IPS-18a (cell line): ENCODE data around the gene CADM3.

Experiments
- H3K27ac ChIP-seq: one replicate; pipeline ENCODE4 v1.5.1; 2013; ENCODE audit warnings: low read length
- H3K27me3 ChIP-seq: one replicate; pipeline ENCODE4 v1.6.1; 2013; ENCODE audit warnings: mild to moderate bottlenecking, low read length; ENCODE audit not compliant: control insufficient read depth, insufficient read depth
- H3K36me3 ChIP-seq: one replicate; pipeline ENCODE4 v1.6.1; 2013; ENCODE audit warnings: low read depth, low read length; ENCODE audit not compliant: control insufficient read depth
- H3K4me1 ChIP-seq: one replicate; pipeline ENCODE4 v1.6.1; 2013; ENCODE audit warnings: low read depth, low read length; ENCODE audit not compliant: control insufficient read depth
- H3K4me3 ChIP-seq: one replicate; pipeline ENCODE4 v1.5.1; 2013; ENCODE audit warnings: low read length
- H3K9ac ChIP-seq: one replicate; pipeline ENCODE4 v1.6.1; 2013; ENCODE audit warnings: mild to moderate bottlenecking, low read length, moderate library complexity
- H3K9me3 ChIP-seq: one replicate; pipeline ENCODE4 v1.6.1; 2013; ENCODE audit warnings: low read depth, low read length; ENCODE audit not compliant: control insufficient read depth

Gene CADM3

DNA sequence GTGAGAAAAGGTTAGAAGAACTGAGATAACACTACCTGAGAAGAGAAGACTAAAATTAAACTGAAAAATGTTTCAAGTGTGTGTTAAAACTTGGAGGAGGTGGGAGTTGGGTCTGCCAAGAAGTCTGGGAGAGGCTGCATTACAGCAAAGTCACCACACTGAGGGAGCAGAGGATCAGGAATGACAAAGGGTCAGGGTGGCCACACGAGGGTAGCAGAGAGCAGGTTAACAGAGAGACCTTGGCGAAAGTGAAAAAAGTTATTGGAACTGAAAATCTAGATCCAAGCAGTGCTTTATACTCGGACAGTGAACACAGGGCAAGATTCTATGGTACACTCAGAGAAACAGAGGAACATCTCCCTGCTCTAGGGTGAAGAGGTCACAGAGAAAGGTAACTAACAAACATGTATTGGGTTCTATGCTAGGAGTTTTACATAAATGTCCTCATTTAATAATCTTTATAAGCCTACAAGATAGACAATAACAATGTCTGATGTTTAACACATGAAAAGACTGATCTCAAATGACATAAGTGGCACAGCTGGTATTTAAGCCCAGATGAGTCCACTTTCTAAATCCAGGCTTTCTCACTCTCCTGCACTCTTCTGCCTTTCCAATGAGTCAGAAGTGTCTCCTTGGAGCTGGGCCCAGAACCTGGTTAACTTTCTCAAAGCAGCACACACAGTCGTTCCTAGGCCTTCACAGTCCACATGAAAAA is 10.3 kb upstream of the CADM3 start:
- H3K4me3 ChIP-seq = no peak overlapping the region
- no peaks in the 10 kb centered on the region for H3K9me3 ChIP-seq
- H3K27me3 ChIP-seq = no peaks in the 10 kb centered on the region
- H3K27ac ChIP-seq = no peak overlapping the region
- H3K36me3 ChIP-seq = no peaks in the 10 kb centered on the region
- H3K9ac ChIP-seq = no peak overlapping the region
- no peaks in the 10 kb centered on the region for H3K4me1 ChIP-seq

DNA sequence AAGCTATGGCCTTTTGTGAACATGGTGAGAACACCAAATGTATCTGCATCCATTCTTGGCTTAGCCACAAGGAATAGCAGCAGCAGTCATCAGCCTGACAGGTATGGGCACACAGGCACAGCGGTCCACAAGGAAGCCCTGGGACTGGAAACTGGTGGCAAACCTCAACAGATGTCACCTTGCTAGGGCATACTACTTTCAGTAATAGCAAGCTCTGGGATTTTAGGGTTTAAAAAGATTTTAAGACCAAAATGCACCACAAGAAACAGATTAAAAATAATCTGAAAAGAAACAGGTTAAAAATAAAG is 9.7 kb upstream of the CADM3 start:
- Histone ChIP-seq H3K4me1 (no peaks in the 10 kb centered on the region), H3K9me3 (no peaks in the 10 kb centered on the region), H3K36me3 (no peaks in the 10 kb centered on the region), H3K27ac (no peak overlapping the region), H3K4me3 (no peak overlapping the region), H3K9ac (no peak overlapping the region), H3K27me3 (no peaks in the 10 kb centered on the region)

DNA sequence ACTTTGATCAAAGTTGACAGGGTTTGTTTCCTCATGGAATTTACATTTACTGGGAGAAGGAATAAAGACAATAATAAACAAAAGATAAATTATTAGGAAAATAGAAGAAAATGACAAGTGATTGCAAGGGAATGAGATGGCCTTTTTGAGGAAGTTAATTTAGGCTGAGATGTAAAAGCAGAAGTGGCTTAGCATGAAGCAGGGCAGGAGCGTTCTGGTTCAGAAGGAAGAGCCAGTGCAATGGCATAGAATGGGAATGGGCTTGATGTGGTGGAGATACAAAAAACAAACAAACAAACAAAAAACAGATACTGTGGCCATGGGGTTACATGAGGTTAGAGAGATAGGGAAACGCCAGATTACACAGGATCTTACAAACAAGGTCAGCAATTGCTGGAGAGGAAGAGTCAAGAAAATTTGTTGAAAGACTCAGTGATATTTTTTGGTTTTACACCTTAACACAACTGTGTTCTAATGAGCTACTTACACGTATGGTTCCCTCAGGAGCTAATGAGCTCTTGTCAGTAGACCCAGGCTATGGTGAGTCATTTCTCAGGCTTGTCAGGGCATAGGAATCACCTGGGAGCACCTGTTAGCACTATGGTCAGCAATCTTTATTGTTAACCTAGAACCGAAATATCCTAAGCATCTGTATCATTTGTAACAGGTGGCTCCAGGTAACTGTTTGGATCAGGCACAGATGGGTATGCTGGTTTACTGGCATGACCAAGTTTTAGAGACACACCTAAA is 8.7 kb upstream of the CADM3 start:
- no peaks in the 10 kb centered on the region for H3K36me3 ChIP-seq
- H3K9me3 ChIP-seq = no peaks in the 10 kb centered on the region
- H3K4me3 ChIP-seq = no peak overlapping the region
- no peaks in the 10 kb centered on the region for H3K27me3 ChIP-seq
- no peak overlapping the region for H3K27ac ChIP-seq
- no peak overlapping the region for H3K9ac ChIP-seq
- no peaks in the 10 kb centered on the region for H3K4me1 ChIP-seq

DNA sequence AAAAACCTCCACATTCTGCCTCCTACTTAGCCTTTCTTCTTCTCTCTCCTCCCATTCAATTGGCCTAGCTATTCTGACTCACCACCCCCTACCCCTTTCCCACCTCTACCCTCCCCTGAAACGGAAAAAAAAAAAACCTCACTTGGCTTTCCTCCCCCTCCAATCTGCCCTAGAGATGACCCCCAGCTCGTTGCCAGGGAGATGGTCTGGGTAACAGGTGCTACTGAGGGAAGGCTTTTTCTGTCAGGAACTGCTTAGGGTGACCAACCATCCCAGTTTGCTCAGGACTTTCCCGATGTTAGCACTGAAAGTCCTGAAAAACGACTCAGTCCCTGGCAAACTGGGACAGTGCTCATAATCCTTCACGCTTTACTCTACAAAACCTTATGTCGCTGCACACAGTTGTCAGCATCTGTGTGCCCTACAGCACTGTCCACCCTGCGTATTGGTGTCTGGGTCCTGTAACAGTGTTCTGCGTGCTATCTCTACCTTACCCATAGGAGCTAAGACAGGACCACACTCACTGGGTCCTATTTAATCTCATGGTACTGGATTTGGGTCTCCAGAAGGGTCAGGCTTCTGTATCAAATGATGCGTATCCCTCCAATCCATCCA is 7.7 kb upstream of the CADM3 start:
- no peak overlapping the region for H3K4me3 ChIP-seq
- no peak overlapping the region for H3K9ac ChIP-seq
- H3K9me3 ChIP-seq = no peaks in the 10 kb centered on the region
- H3K36me3 ChIP-seq = no peaks in the 10 kb centered on the region
- H3K27ac ChIP-seq = no peak overlapping the region
- H3K27me3 ChIP-seq = no peaks in the 10 kb centered on the region
- no peaks in the 10 kb centered on the region for H3K4me1 ChIP-seq

DNA sequence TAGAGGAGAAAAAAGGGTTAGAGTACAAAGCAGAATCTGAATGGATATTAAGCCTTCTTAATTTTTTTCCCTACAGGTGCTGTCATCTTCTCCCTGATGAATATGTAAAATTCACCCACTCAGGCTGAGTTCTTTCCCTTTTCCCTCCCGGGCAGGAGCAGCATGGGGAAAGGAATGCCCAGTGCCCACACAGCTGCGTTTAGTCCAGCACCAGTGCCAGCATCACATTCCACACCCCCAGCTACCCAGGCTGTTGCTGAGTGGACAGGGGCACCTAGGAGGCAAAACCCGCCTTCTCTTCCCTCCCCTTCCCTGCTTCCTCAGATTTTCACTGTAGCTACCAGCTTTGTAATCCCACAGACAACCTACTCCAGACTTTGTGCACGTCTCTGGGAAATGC is 3.4 kb upstream of the CADM3 start:
- Histone ChIP-seq H3K27me3 (no peaks in the 10 kb centered on the region), H3K4me1 (no peaks in the 10 kb centered on the region), H3K9me3 (no peaks in the 10 kb centered on the region), H3K9ac (no peak overlapping the region), H3K36me3 (no peaks in the 10 kb centered on the region), H3K4me3 (no peak overlapping the region), H3K27ac (no peak overlapping the region)

DNA sequence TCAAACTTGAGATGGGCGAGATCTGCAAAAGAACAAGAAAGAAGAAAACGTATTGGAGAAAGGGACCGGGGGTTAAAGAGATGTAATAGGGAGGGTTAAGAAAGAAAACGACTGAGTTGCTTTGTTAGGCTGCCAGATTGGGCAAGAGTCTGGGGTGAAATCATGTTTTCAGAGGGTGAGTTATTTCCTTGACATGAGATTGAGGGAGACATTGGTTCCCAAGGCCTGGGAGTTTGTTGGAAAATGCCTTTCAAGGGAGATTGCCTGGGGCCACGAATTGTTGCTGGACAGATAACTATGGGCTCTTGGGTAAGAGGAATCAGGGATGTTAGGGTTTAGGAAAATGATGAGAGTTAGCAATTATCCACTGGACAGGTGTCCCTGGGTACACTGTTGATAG is 776 bp upstream of the CADM3 start:
- no peaks in the 10 kb centered on the region for H3K9me3 ChIP-seq
- peak overlapping the region; percentile 90 for H3K4me3 ChIP-seq
- peaks cover 5% of the 10 kb centered on the region for H3K4me1 ChIP-seq
- no peak overlapping the region for H3K9ac ChIP-seq
- no peak overlapping the region for H3K27ac ChIP-seq
- no peaks in the 10 kb centered on the region for H3K27me3 ChIP-seq
- H3K36me3 ChIP-seq = no peaks in the 10 kb centered on the region

DNA sequence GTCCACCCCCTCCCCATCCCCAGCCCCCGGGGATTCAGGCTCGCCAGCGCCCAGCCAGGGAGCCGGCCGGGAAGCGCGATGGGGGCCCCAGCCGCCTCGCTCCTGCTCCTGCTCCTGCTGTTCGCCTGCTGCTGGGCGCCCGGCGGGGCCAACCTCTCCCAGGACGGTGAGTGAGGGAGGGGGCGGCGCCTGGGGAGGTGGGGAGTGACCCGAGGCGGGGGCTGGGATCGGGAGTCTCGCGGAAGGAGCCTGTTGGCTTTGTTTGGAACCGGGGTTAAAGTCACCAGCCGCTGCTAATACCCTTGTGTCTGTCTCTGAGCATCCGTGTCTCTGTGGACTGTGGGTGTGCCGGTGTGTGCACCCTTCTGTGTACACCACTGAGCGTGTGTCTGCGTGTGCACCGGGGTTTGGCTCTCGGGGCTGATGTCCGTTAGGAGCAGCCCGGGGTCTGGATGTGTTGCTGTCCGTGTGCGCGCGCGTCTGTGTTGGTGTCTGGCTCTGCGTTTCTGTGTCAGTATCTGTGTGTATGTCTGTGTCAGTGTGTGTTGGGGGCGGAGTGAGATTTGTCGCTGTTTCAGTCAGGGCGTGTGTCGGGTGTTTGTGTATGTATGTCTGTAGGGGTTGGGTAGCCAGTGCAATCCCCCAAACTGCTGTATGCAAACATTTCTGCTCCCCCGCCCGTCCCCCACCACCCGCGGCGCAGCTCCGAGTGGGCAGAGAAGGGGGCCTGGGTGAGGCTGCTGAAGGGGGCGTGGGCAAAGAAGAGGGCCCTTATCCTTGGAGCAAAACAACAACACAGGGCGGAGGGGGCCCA is 480 bp downstream of the CADM3 start:
- Histone ChIP-seq H3K4me3 (peak overlapping the region; percentile 90), H3K4me1 (peaks cover 5% of the 10 kb centered on the region), H3K27me3 (no peaks in the 10 kb centered on the region), H3K27ac (no peak overlapping the region), H3K9me3 (no peaks in the 10 kb centered on the region), H3K36me3 (no peaks in the 10 kb centered on the region), H3K9ac (peak overlapping the region; percentile 23)

DNA sequence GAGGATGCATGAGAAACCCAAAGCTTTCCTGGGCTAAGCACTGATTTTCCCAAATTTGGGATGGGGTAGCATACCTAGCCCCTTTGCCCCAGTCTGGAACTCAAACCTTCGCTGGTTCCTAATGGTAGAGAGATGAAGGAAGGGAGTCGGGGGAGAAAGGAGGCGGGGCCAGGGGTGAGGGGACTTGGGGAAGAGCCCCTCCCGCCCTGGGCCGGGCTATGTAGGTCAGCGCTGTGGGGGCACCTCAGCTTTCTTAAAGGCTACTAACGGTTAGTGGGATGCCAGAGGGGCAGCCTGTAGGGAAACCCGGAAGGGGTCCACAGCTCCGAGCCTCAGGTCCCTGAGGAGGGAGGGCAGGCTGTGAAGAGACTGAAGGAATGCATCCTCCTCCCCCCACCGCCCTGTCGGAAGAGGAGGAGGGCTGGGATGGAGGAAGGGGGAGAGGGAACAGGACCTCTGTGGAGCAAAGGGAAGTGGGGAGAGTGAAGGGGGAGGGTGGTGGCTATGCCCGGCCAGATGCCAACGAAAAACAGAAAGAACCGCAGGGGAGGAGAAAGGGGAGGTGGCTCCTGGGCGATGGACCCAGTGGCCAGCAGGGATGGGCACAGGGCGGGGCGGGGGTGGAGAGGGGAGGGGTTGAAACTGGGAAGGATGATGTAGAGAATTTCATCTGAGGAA is 1.3 kb downstream of the CADM3 start:
- Histone ChIP-seq H3K4me3 (peak overlapping the region; percentile 90), H3K27ac (no peak overlapping the region), H3K27me3 (no peaks in the 10 kb centered on the region)

DNA sequence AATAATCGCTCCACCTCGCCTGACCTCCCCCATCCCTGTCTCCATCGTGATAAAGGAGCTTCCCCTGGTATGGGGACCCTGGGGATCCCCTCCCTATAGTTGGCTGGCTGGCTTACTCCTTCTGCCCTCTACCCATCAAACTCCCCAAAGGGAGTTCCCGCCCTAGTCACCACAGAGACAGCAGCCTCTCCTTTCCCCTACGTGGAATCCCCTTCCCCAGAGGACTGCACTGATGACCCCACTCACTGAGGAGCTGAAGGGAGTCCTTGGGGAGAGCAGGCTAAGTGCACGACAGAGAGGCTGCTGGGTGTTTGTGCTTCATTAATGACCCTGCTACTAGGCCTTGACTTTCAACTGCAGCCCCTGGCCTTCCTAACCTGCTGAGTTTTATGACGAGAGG is 1.9 kb downstream of the CADM3 start:
- no peak overlapping the region for H3K9ac ChIP-seq
- no peaks in the 10 kb centered on the region for H3K27me3 ChIP-seq
- peaks cover 5% of the 10 kb centered on the region for H3K4me1 ChIP-seq
- H3K27ac ChIP-seq = no peak overlapping the region
- no peaks in the 10 kb centered on the region for H3K9me3 ChIP-seq
- peak overlapping the region; percentile 90 for H3K4me3 ChIP-seq
- H3K36me3 ChIP-seq = no peaks in the 10 kb centered on the region

More for the DNA sequence above, 1.3 kb downstream of the CADM3 start:
- peaks cover 5% of the 10 kb centered on the region for H3K4me1 ChIP-seq
- no peaks in the 10 kb centered on the region for H3K36me3 ChIP-seq
- no peaks in the 10 kb centered on the region for H3K9me3 ChIP-seq
- no peak overlapping the region for H3K9ac ChIP-seq

DNA sequence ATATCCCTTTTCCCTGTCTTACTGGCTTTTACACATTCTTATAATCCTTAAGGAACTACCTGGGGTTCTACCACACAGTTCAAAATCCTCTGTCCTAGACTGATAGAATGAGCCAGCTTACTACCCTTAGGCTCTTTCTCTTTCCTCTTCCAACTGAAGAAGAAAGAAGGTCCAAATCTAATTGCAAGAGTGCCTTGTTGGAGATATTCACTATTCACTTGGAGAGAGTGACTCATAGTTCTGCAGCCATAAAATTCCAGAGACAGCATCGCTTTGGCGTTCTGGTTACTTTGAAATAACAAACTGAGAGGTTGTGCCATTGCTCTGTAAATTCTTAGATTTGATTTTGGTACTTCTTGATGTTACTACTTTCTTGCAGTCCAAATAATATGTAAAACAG is 4.2 kb downstream of the CADM3 start:
- H3K9ac ChIP-seq = no peak overlapping the region
- peaks cover 5% of the 10 kb centered on the region for H3K4me1 ChIP-seq
- H3K36me3 ChIP-seq = no peaks in the 10 kb centered on the region
- H3K27me3 ChIP-seq = no peaks in the 10 kb centered on the region
- no peak overlapping the region for H3K27ac ChIP-seq
- H3K9me3 ChIP-seq = no peaks in the 10 kb centered on the region
- no peak overlapping the region for H3K4me3 ChIP-seq
